Memory B cell (primary cell): ENCODE results near the gene CFL2.

ENCODE experiments used
- ATAC-seq: fragments of 150-1000 bp; cut with Tn5 transposase; 2 replicates; pipeline ENCODE4 v1.10.0; 2021; ENCODE audit warnings: low read depth, mild to moderate bottlenecking, moderate library complexity
- DNase-seq, 2 donors: peaks; one replicate each; pipeline ENCODE4 v3.0.0; 2022; ENCODE audit warnings: low spot score in 2 of 2
- H3K27ac Mint-ChIP-seq: one replicate; pipeline ENCODE4 v1.8.0; 2022; ENCODE audit warnings: mild to moderate bottlenecking, moderate library complexity, mixed read lengths
- H3K27me3 Mint-ChIP-seq: one replicate; pipeline ENCODE4 v1.8.0; 2022; ENCODE audit warnings: mixed read lengths
- H3K36me3 Mint-ChIP-seq: one replicate; pipeline ENCODE4 v1.8.0; 2022; ENCODE audit warnings: mild to moderate bottlenecking, mixed read lengths
- H3K4me1 Mint-ChIP-seq: one replicate; pipeline ENCODE4 v1.8.0; 2022; ENCODE audit warnings: mixed read lengths
- H3K4me3 Mint-ChIP-seq: one replicate; pipeline ENCODE4 v1.8.0; 2022; ENCODE audit warnings: mild to moderate bottlenecking, moderate library complexity, mixed read lengths
- H3K9me3 Mint-ChIP-seq: one replicate; pipeline ENCODE4 v1.8.0; 2022; ENCODE audit warnings: mixed read lengths

CFL2 gene

DNA sequence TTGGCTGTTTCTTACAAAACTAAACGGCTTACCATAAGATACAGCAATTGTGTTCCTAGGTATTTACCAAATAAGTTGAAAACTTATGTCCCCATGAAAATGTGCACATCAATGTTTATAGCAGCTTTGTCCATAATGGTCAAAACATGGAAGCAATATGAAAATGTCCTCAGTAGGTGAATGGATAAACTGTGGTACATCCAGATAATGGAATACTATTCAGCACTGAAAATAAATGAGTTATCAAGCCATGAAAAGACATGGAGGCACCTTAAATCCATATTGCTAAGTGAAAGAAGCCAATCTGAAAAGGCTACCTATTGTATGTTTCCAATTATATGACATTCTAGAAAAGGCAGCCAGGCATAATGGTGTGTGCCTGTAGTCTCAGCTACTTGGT, 40.7 kb downstream of the CFL2 start:
- DNase-seq (no peak), ATAC-seq (no peak)
- Mint-ChIP-seq H3K4me3 (no peak overlapping the region), H3K27me3 (no peaks in the 10 kb centered on the region), H3K36me3 (no peaks in the 10 kb centered on the region), H3K4me1 (no peaks in the 10 kb centered on the region), H3K9me3 (no peaks in the 10 kb centered on the region), H3K27ac (no peak overlapping the region)

DNA sequence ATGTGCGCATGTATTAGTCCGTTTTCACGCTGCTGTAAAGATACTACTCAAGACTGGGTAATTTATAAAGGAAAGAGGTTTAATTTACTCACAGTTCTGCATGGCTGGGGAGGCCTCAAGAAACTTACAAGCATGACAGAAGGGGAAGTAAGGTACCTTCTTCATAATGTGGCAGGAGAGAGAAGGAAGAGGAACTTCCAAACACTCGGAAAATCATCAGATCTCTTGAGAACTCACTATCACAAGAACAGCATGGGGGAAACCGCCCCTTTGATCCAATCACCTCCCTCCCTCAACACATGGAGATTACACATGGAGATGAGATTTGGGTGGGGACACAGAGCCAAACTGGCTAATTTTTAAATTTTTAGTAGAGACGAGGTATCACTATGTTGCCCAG, 42.7 kb downstream of the CFL2 start:
- no peaks in the 10 kb centered on the region for H3K27me3 Mint-ChIP-seq
- DNase-seq (no peak), ATAC-seq (no peak)
- H3K9me3 Mint-ChIP-seq, result no peaks in the 10 kb centered on the region
- no peaks in the 10 kb centered on the region for H3K36me3 Mint-ChIP-seq
- no peak overlapping the region for H3K4me3 Mint-ChIP-seq
- H3K27ac Mint-ChIP-seq, result no peak overlapping the region
- H3K4me1 Mint-ChIP-seq, result no peaks in the 10 kb centered on the region

DNA sequence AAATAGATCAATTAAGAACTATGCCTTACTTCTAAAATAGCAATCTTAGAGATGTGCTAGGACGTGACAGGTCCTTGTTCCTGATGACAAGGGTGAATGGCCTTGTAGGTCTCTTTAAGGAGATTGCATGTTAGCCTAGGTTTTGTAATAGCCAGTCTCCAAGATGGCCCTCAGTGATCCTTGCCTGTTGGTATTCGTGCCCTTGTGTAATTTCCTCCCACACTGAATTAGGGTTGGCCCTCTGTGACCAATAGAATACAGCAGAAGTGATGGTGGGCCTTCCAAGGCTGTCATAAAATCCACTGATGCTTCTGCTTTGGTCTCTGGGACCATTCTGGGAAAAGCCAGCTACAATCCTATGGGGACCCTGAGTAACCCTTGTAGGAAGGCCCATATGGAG, 46.3 kb downstream of the CFL2 start:
- Mint-ChIP-seq H3K4me1 (no peaks in the 10 kb centered on the region), H3K4me3 (no peak overlapping the region), H3K27ac (no peak overlapping the region), H3K36me3 (no peaks in the 10 kb centered on the region), H3K27me3 (no peaks in the 10 kb centered on the region), H3K9me3 (peaks cover 3% of the 10 kb centered on the region)
- no peak for ATAC-seq
- no peak for DNase-seq

DNA sequence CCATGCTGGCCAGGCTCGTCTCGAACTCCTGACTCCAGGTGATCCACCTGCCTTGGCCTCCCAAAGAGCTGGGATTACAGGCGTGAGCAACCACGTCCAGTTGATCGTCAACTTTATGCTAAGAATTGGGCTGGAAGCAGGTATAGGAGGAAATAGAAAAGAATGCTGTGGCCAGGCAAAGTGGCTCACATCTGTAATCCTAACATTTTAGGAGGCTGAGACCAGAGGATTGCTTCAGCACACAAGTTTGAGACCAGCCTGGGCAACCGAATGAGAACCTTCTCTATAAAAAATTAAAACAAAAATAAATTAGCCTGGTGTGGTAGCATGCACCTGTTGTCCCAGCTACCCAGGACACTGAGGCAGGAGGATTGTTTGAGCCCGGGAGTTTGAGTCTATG, 47.4 kb downstream of the CFL2 start:
- no peak overlapping the region for H3K27ac Mint-ChIP-seq
- H3K4me1 Mint-ChIP-seq, result no peaks in the 10 kb centered on the region
- H3K27me3 Mint-ChIP-seq, result no peaks in the 10 kb centered on the region

DNA sequence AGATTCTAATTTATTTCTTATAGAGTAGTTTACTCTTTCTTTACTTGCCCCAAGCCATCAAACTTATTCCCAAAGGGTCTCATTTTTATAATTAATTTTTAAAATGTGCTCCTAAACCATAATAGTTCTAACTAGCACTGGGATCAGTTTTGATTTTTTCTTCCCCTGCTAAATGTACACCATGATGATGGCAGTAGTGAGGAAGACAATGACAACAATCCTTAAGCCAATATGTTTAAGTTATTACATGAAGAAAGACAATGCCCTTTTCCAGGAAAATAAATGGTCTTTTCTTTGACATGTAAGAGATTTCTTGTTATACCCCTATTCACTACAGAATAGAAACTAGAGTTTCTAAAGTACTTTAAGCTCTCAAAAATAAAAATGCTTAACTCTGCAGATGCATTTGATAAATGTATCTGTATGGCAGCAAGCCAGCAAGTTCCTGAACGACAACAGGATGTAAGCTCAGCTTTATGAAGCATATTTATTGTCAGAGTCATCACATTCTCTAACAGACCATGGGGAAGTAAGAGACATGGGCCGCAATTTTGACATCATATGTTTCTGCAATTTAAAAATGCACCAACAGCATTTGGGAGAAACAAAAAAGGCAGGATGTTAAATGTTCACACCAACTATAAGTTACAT, 48.5 kb downstream of the CFL2 start:
- no peaks in the 10 kb centered on the region for H3K27me3 Mint-ChIP-seq
- ATAC-seq (no peak), DNase-seq (no peak)
- no peaks in the 10 kb centered on the region for H3K4me1 Mint-ChIP-seq
- H3K36me3 Mint-ChIP-seq, result no peaks in the 10 kb centered on the region
- no peak overlapping the region for H3K4me3 Mint-ChIP-seq
- H3K9me3 Mint-ChIP-seq, result peaks cover 5% of the 10 kb centered on the region
- no peak overlapping the region for H3K27ac Mint-ChIP-seq

More for the DNA sequence above, 47.4 kb downstream of the CFL2 start:
- H3K9me3 Mint-ChIP-seq, result peaks cover 4% of the 10 kb centered on the region
- no peak overlapping the region for H3K4me3 Mint-ChIP-seq
- DNase-seq, result no peak
- H3K36me3 Mint-ChIP-seq, result no peaks in the 10 kb centered on the region
- no peak for ATAC-seq

DNA sequence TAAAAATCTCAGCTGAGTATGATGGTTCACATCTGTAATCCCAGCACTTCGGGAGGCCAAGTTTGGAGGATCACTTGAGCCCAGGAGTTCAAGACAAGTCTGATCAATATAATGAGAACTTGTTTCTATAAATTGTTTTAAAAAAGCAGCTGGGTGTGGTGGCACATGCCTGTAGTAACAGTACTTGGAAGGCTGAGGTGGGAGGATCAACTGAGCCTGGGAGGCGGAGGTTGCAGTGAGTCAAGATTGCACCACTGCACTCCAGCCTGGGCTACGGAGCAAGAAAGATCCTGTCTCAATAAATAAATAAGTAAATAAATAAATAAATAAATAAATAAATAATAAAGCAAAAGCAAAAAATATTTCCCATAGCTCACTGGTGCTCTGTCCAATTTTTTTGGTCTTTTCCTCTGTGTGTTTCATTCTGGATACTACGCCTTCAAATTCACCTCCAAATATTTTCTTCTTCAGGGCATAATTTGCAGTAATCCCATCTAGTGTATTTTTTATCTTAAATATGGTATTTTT, 51.8 kb downstream of the CFL2 start:
- ATAC-seq, result no peak
- Mint-ChIP-seq H3K27ac (no peak overlapping the region), H3K4me3 (no peak overlapping the region), H3K36me3 (no peaks in the 10 kb centered on the region), H3K27me3 (no peaks in the 10 kb centered on the region), H3K9me3 (peaks cover 6% of the 10 kb centered on the region), H3K4me1 (no peaks in the 10 kb centered on the region)
- no peak for DNase-seq

DNA sequence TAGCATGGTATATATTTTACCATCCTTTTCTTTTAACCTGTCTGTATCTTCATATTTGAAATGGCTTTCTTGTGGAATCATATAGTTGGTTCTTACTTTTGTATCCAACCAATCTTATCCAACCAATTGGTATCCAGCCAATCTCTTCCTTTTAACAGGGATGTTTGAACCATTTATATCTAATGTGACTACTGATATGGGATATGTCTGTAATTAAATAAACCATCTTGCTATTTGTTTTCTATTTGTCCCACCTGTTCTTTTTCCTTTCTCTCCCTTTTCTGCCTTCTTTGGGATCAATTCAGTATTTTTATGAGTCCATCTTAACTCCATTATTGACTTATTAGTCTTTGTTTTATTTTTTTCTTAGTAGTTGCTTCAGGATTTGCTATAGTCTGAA, 53.6 kb downstream of the CFL2 start:
- ATAC-seq (no peak), DNase-seq (no peak)
- Mint-ChIP-seq H3K27ac (no peak overlapping the region), H3K9me3 (peaks cover 6% of the 10 kb centered on the region), H3K36me3 (no peaks in the 10 kb centered on the region), H3K4me1 (no peaks in the 10 kb centered on the region), H3K4me3 (no peak overlapping the region), H3K27me3 (no peaks in the 10 kb centered on the region)
